K562 (cell line): ENCODE results near the gene PIGH. TPM values are rescaled to one million over a fixed set of nuclear protein-coding genes. Genes with fewer than 3 reads are reported as not detected.

ENCODE experiments used
- ATAC-seq: fragments of 200-7000 bp; cut with Tn5 transposase; 3 replicates; pipeline ENCODE4 v1.9.1; 2020; ENCODE audit warnings: moderate library complexity
- BruUV-seq: library from RNA; stranded (reverse); fragments of 400-500 nt; replicated peaks from 2 replicates; lab custom pipeline; 2021; lab: Mats Ljungman, UMichigan
- CTCF ChIA-PET: fragments of 300-600 bp; formaldehyde crosslinking; extraction: SDS; loops from one replicate; lab custom pipeline; 2021; ENCODE audit warnings: low intra/inter-chr PET ratio; lab: Yijun Ruan, JAX
- POLR2A ChIA-PET: fragments of 300-600, 350-650 bp; sonication (Branson Sonifier 250); formaldehyde crosslinking; extraction: SDS; loops from one replicate; lab custom pipeline; 2021; ENCODE audit warnings: antibody characterized with exemption, inconsistent platforms; lab: Yijun Ruan, JAX
- DNase-seq, 4 experiments: peaks; one replicate each; pipeline versions ENCODE4 v3.0.0 to v3.0.0-alpha.2; 2011 to 2018; ENCODE audit warnings: low spot score in 3 of 4, mixed read lengths in 3 of 4; ENCODE audit errors: extremely low read depth in 1 of 4
- FAIRE-seq: peaks from 2 replicates; lab custom pipeline; 2011; peaks lifted over from hg19 to GRCh38; lab: Jason Lieb, UNC
- H2AFZ ChIP-seq: 2 replicates; pipeline ENCODE4 v1.6.0; 2011; ENCODE audit warnings: low read depth, low read length, control low read depth, inconsistent platforms
- H3K27ac ChIP-seq: fragments of 200-600 bp; 3 replicates; pipeline ENCODE4 v1.8.0; 2011; ENCODE audit warnings: low read depth, mild to moderate bottlenecking, control low read depth, inconsistent platforms, low read length, moderate library complexity, mixed read lengths; ENCODE audit errors: extremely low read depth
- H3K27me3 ChIP-seq, 2 experiments: fragments of 300-600 bp in 1 of 2; 2 replicates in 1 of 2; 3 replicates in 1 of 2; pipeline versions ENCODE4 v1.6.0 to v1.8.0; 2011; ENCODE audit warnings: inconsistent platforms in 2 of 2, low read length in 2 of 2, mild to moderate bottlenecking in 1 of 2, mixed read lengths in 1 of 2, moderate library complexity in 1 of 2; ENCODE audit not compliant: control insufficient read depth in 2 of 2, insufficient read depth in 2 of 2
- H3K36me3 ChIP-seq: fragments of 300-600 bp; 3 replicates; pipeline ENCODE4 v1.8.0; 2011; ENCODE audit warnings: mild to moderate bottlenecking, low read length, inconsistent platforms; ENCODE audit not compliant: control insufficient read depth, insufficient read depth
- H3K4me1 ChIP-seq, 2 experiments: fragments of 200-600 bp in 1 of 2; replicated peaks in 1 of 2; 2 replicates in 1 of 2; 3 replicates in 1 of 2; pipeline versions ENCODE4 v1.5.1 to v1.8.0; 2011; ENCODE audit warnings: inconsistent platforms in 2 of 2, low read length in 2 of 2, mild to moderate bottlenecking in 1 of 2, mixed read lengths in 1 of 2, moderate library complexity in 1 of 2; ENCODE audit not compliant: control insufficient read depth in 2 of 2, insufficient read depth in 2 of 2
- H3K4me2 ChIP-seq: 2 replicates; pipeline ENCODE4 v1.6.1; 2011; ENCODE audit warnings: low read length, control low read depth, inconsistent platforms, mixed read lengths; ENCODE audit not compliant: insufficient read depth
- H3K4me3 ChIP-seq: fragments of 200-600 bp; sonication (generic), shearing (Covaris generic); 2 replicates; pipeline ENCODE4 v1.5.1; 2016; ENCODE audit warnings: control low read depth, inconsistent platforms
- H3K79me2 ChIP-seq: fragments of 200-600 bp; 3 replicates; pipeline ENCODE4 v1.8.0; 2011; ENCODE audit warnings: low read length, inconsistent platforms; ENCODE audit not compliant: control insufficient read depth, insufficient read depth
- H3K9ac ChIP-seq, 2 experiments: 2 replicates each; pipeline versions ENCODE4 v1.6.0 to v1.6.1; 2011; ENCODE audit warnings: low read depth in 2 of 2, low read length in 2 of 2, control low read depth in 1 of 2, inconsistent platforms in 1 of 2, mild to moderate bottlenecking in 1 of 2, mixed read lengths in 1 of 2; ENCODE audit not compliant: insufficient read depth in 1 of 2
- H3K9me1 ChIP-seq: one replicate; pipeline ENCODE4 v1.6.0; 2011; ENCODE audit warnings: inconsistent platforms, mild to moderate bottlenecking, low read length, moderate library complexity; ENCODE audit not compliant: control insufficient read depth, insufficient read depth
- H3K9me3 ChIP-seq: replicated peaks from 2 replicates; pipeline ENCODE4 v1.5.1; 2011; ENCODE audit warnings: low read depth, low read length, inconsistent platforms; ENCODE audit not compliant: control insufficient read depth, insufficient read depth
- H4K20me1 ChIP-seq: replicated peaks from 2 replicates; pipeline ENCODE4 v1.6.1; 2011; ENCODE audit warnings: low read length, inconsistent platforms, mixed read lengths; ENCODE audit not compliant: control insufficient read depth, insufficient read depth
- NR0B1 ChIP-seq: fragments of 450-650 bp; IDR thresholded peaks from one replicate; pipeline ENCODE4 v1.6.1; 2018; ENCODE audit warnings: mild to moderate bottlenecking, moderate library complexity; ENCODE audit not compliant: partially characterized antibody
- SMARCB1 ChIP-seq: IDR thresholded peaks from 2 replicates; pipeline ENCODE4 v1.6.1; 2011; ENCODE audit warnings: improper control_type of control experiment, low read depth; ENCODE audit not compliant: insufficient read length
- SMARCE1 ChIP-seq: fragments of 450-650 bp; IDR thresholded peaks from 2 replicates; pipeline ENCODE4 v1.7.1; 2016; ENCODE audit warnings: mild to moderate bottlenecking
- STAT6 ChIP-seq: sonication (generic); formaldehyde crosslinking; IDR thresholded peaks from 2 replicates; pipeline ENCODE4 v1.8.1; 2023; ENCODE audit warnings: mild to moderate bottlenecking, missing genetic modification reagents
- WGBS: fragments of 100-300 bp; shearing (Covaris generic); methylation state at CpG from one replicate; pipeline ENCODE4 v1.1.6; 2016; ENCODE audit warnings: low coverage, mixed read lengths; ENCODE audit not compliant: insufficient coverage; ENCODE audit errors: missing lambda C conversion rate; 5-methylcytosine and 5-hydroxymethylcytosine counted together
- in situ Hi-C: fragments of 300-500 bp; cut with MboI; formaldehyde crosslinking; loops from 4 replicates; pipeline ENCODE4 v1.15.0; 2018; ENCODE audit warnings: inconsistent platforms, mixed read lengths
- intact Hi-C: fragments of 100-400 bp; cut with micrococcal nuclease; formaldehyde crosslinking; loops from 2 replicates; pipeline ENCODE4 v1.14.2; 2022
- polyA plus RNA-seq, 8 experiments: library from polyadenylated mRNA; depleted of rRNA in 4 of 8; stranded (reverse) in 5 of 8; unstranded in 3 of 8; fragments of >200 nt; fragmentation: Nextera tagmentation in 2 of 8; fragmentation: Illumina TruSeq in 1 of 8; extraction: Ambion mirVana in 2 of 8; extraction: Trizol in 1 of 8; gene quantifications; 2 replicates each; pipeline versions ENCODE4 v1.2.1 to v1.2.3, GENCODE V29; 2011 to 2014; ENCODE audit warnings: inconsistent platforms in 1 of 8, missing spikeins in 1 of 8
- total RNA-seq, 7 experiments: library from RNA; depleted of rRNA in 6 of 7; stranded (reverse); fragments of >200 nt in 6 of 7; fragmentation: Illumina TruSeq in 2 of 7; extraction: Trizol in 2 of 7; gene quantifications; 2 replicates each; pipeline versions ENCODE4 v1.2.1 to v1.2.3, GENCODE V29; 2011 to 2021; ENCODE audit warnings: low replicate concordance in 1 of 7

The PIGH gene
- total and polyA plus RNA-seq, 9 of the 15 experiments (the other 6 are each of a cell fraction or from before 2014, with no cell fraction given): 21.1 to 53.4 (median 24.7) TPM

GRCh38 chr14:67553547-67553946, 46.5 kb downstream of the PIGH start:
- FAIRE-seq: no peak

More at GRCh38 chr14:67553547-67553946, 46.5 kb downstream of the PIGH start:
- TF ChIP-seq STAT6 (CRISPR knock-in tag): no peak
- no peak for TF ChIP-seq SMARCB1
- TF ChIP-seq NR0B1: no peak
- TF ChIP-seq SMARCE1: no peak
- in situ Hi-C loops: no loop called here
- DNase-seq: no peak
- Histone ChIP-seq H4K20me1 (no peaks in the 10 kb centered on the region), H3K36me3 (no peaks in the 10 kb centered on the region), H3K27me3 (no peaks in the 10 kb centered on the region), H3K9me3 (no peaks in the 10 kb centered on the region), H3K79me2 (no peaks in the 10 kb centered on the region), H3K4me1 (no peaks in the 10 kb centered on the region), H3K4me2 (no peak overlapping the region), H3K4me3 (no peak overlapping the region), H3K9me1 (no peaks in the 10 kb centered on the region), H3K9ac (no peak overlapping the region), H2AFZ (no peak overlapping the region), H3K27ac (no peak overlapping the region)
- WGBS: 15% methylated on average over 3 of the region's 3 CpGs
- no TSS peak for BruUV-seq
- ChIA-PET POLR2A (no interaction called here), CTCF (no interaction called here)
- intact Hi-C loops: no loop called here
- no peak for ATAC-seq
